Keratinocyte (primary cell): ENCODE measurements around the gene CCDC150. TPM values are rescaled to one million over a fixed set of nuclear protein-coding genes. Genes with fewer than 3 reads are reported as not detected.

Experiments
- DNase-seq: peaks from one replicate; pipeline ENCODE4 v3.0.0-alpha.2; 2011; ENCODE audit warnings: low read depth, missing footprints, low spot score
- FAIRE-seq: peaks from 2 replicates; lab custom pipeline; 2011; peaks lifted over from hg19 to GRCh38; lab: Jason Lieb, UNC
- H2AFZ ChIP-seq: 2 replicates; pipeline ENCODE4 v1.6.0; 2012; ENCODE audit warnings: low read length, control low read depth, inconsistent platforms; ENCODE audit not compliant: control insufficient read depth
- H3K27ac ChIP-seq: 2 replicates; pipeline ENCODE4 v1.5.1; 2011; ENCODE audit warnings: low read length; ENCODE audit not compliant: control insufficient read depth, insufficient read depth
- H3K27me3 ChIP-seq: 3 replicates; pipeline ENCODE4 v1.6.0; 2011; ENCODE audit warnings: low read length; ENCODE audit not compliant: control insufficient read depth, insufficient read depth; ENCODE audit errors: extremely low read depth
- H3K36me3 ChIP-seq, 2 experiments: 2 replicates in 1 of 2; 3 replicates in 1 of 2; pipeline ENCODE4 v1.5.1; 2011; ENCODE audit warnings: low read length in 2 of 2, mild to moderate bottlenecking in 1 of 2; ENCODE audit not compliant: control insufficient read depth in 2 of 2, insufficient read depth in 2 of 2; ENCODE audit errors: extremely low read depth in 1 of 2
- H3K4me1 ChIP-seq: 3 replicates; pipeline ENCODE4 v1.5.1; 2011; ENCODE audit warnings: low read length; ENCODE audit not compliant: control insufficient read depth, insufficient read depth; ENCODE audit errors: extremely low read depth
- H3K4me2 ChIP-seq: 3 replicates; pipeline ENCODE4 v1.6.0; 2011; ENCODE audit warnings: low read depth, low read length; ENCODE audit not compliant: control insufficient read depth, insufficient read depth; ENCODE audit errors: extremely low read depth
- H3K4me3 ChIP-seq, 3 experiments: fragments of 200-600 bp in 1 of 3; sonication (generic) in 1 of 3; 2 replicates in 2 of 3; 3 replicates in 1 of 3; pipeline ENCODE4 v1.5.1; 2011 to 2016; ENCODE audit warnings: low read length in 3 of 3, mild to moderate bottlenecking in 3 of 3, control low read depth in 2 of 3, inconsistent platforms in 1 of 3, low read depth in 1 of 3, mixed read lengths in 1 of 3, mixed run types in 1 of 3, moderate library complexity in 1 of 3; ENCODE audit not compliant: control insufficient read depth in 2 of 3, insufficient read depth in 2 of 3; ENCODE audit errors: extremely low read depth in 1 of 3
- H3K79me2 ChIP-seq: 2 replicates; pipeline ENCODE4 v1.6.0; 2012; ENCODE audit warnings: low read length; ENCODE audit not compliant: control insufficient read depth, insufficient read depth
- H3K9ac ChIP-seq: 3 replicates; pipeline ENCODE4 v1.6.0; 2011; ENCODE audit warnings: low read length; ENCODE audit not compliant: control insufficient read depth, insufficient read depth; ENCODE audit errors: extremely low read depth
- H3K9me1 ChIP-seq: 3 replicates; pipeline ENCODE4 v1.6.0; 2011; ENCODE audit warnings: low read length; ENCODE audit not compliant: control insufficient read depth, insufficient read depth; ENCODE audit errors: extremely low read depth
- H3K9me3 ChIP-seq: 2 replicates; pipeline ENCODE4 v1.5.1; 2012; ENCODE audit warnings: low read depth, low read length; ENCODE audit not compliant: control insufficient read depth
- H4K20me1 ChIP-seq: 3 replicates; pipeline ENCODE4 v1.6.0; 2011; ENCODE audit warnings: low read length; ENCODE audit not compliant: control insufficient read depth, insufficient read depth; ENCODE audit errors: extremely low read depth
- EZH2 ChIP-seq: IDR thresholded peaks from one replicate; pipeline ENCODE4 v1.6.1; 2012; ENCODE audit warnings: inconsistent platforms, mild to moderate bottlenecking, low read length, moderate library complexity
- dilution Hi-C: fragments of 300-500 bp; cut with MboI; formaldehyde crosslinking; loops from one replicate; pipeline ENCODE4 v1.7.0; 2020; ENCODE audit warnings: low sequenced_read_pairs; ENCODE audit not compliant: extremely low pct_ligation_motif_present
- polyA plus RNA-seq, 5 experiments: library from polyadenylated mRNA; depleted of rRNA in 3 of 5; stranded (reverse) in 3 of 5; stranded (forward) in 1 of 5; unstranded in 1 of 5; fragments of >200 nt; gene quantifications; 1 replicate in 1 of 5; 2 replicates in 3 of 5; 3 replicates in 1 of 5; pipeline versions ENCODE4 v1.2.1 to v1.2.3, GENCODE V29; 2011 to 2012; ENCODE audit warnings: missing spikeins in 2 of 5, low read depth in 1 of 5, low replicate concordance in 1 of 5
- TF ChIP-seq, protein P1 (sequence below), 3 experiments: IDR thresholded peaks in 1 of 3; conservative IDR thresholded peaks in 1 of 3; optimal IDR thresholded peaks in 1 of 3; 2 replicates in 2 of 3; 3 replicates in 1 of 3; pipeline versions ENCODE3 to v1.5.1; 2011; ENCODE audit warnings: low read length in 3 of 3, mild to moderate bottlenecking in 3 of 3, moderate library complexity in 2 of 3, control low read depth in 1 of 3, inconsistent platforms in 1 of 3; ENCODE audit not compliant: insufficient read depth in 2 of 3; ENCODE audit errors: extremely low read depth in 1 of 3

The CCDC150 gene
- polyA plus RNA-seq, 1 donor (not counting 4 experiments of a cell fraction or from before 2014, with no cell fraction given) = 5.0 TPM

DNA sequence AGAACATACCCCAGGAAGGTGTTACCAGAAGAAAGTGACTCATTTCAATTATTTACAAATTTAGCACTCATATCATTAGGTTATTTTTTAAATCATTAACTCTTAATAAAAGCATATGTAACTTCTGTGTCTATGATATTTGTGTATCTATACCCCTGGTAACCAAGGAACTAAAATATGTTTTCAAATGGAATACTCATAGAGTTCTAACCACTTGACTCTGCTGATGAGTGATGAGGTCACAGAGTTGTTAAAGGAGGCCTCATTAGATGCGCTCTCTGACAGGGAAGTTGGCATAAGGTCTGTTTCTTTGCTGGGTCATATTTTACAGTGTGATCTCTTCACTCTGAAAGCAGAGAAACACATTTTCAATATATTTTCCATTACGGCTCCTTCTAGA lies 73.4 kb downstream of the CCDC150 start:
- no peaks in the 10 kb centered on the region for H3K9me1 ChIP-seq
- dilution Hi-C loops = no loop called here

DNA sequence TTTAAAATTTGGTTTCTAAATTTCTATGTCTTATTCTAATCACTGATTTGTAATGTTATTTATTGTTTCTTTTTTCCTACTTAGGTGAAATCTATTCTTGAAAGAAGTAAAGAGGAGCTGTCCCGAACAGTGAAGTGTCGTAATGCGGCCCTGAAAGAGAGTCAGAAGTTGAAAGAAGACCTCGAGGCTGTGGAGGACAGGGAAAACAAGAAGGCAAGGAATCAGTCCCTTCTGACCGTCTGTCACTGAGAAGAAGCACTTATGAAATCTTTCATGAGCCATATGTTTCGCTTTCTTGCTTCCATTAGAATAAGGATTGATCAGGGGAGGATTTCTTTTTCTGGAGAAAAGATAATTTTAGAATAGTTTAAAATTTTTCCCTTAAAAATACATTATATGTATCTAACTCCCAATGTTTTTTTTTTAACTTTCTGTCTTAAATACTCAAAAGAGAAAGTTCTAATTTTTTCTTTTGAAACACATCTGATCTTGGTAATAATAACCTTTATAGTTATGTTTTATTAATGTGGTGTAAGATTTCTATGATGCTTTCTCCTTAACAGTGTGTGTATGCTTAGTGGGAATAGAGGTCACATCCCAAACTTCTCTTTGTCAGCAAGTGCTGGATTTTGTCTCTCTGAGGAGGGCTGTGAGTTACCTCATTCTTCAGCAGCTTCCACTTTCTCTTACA lies 79.0 kb downstream of the CCDC150 start:
- dilution Hi-C loops = no loop called here
- FAIRE-seq = no peak

More for the DNA sequence above, 73.4 kb downstream of the CCDC150 start:
- Histone ChIP-seq H3K4me1 (no peaks in the 10 kb centered on the region), H2AFZ (no peak overlapping the region), H3K36me3 (no peaks in the 10 kb centered on the region), H3K79me2 (no peaks in the 10 kb centered on the region), H3K9ac (no peak overlapping the region), H3K27me3 (no peaks in the 10 kb centered on the region), H3K9me3 (no peaks in the 10 kb centered on the region), H3K4me3 (no peak overlapping the region), H4K20me1 (no peaks in the 10 kb centered on the region), H3K4me2 (no peak overlapping the region), H3K27ac (no peak overlapping the region)
- FAIRE-seq = no peak
- DNase-seq = no peak
- TF ChIP-seq, protein P1, sequence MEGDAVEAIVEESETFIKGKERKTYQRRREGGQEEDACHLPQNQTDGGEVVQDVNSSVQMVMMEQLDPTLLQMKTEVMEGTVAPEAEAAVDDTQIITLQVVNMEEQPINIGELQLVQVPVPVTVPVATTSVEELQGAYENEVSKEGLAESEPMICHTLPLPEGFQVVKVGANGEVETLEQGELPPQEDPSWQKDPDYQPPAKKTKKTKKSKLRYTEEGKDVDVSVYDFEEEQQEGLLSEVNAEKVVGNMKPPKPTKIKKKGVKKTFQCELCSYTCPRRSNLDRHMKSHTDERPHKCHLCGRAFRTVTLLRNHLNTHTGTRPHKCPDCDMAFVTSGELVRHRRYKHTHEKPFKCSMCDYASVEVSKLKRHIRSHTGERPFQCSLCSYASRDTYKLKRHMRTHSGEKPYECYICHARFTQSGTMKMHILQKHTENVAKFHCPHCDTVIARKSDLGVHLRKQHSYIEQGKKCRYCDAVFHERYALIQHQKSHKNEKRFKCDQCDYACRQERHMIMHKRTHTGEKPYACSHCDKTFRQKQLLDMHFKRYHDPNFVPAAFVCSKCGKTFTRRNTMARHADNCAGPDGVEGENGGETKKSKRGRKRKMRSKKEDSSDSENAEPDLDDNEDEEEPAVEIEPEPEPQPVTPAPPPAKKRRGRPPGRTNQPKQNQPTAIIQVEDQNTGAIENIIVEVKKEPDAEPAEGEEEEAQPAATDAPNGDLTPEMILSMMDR (optimal IDR thresholded peaks at IDR 0.05 in 1 of 3, IDR thresholded peaks at IDR 0.05 in 1 of 3, conservative IDR thresholded peaks at IDR 0.05 in 1 of 3; ENCODE audit: extremely low read depth in 1 of 3, insufficient read depth in 2 of 3, low read length in 3 of 3) = no peak
- TF ChIP-seq EZH2 = no peak

More for the DNA sequence above, 79.0 kb downstream of the CCDC150 start:
- Histone ChIP-seq H2AFZ (no peak overlapping the region), H3K9ac (no peak overlapping the region), H3K9me1 (no peaks in the 10 kb centered on the region), H3K9me3 (no peaks in the 10 kb centered on the region), H4K20me1 (no peaks in the 10 kb centered on the region), H3K4me3 (no peak overlapping the region), H3K36me3 (no peaks in the 10 kb centered on the region), H3K4me1 (no peaks in the 10 kb centered on the region), H3K4me2 (no peak overlapping the region), H3K79me2 (no peaks in the 10 kb centered on the region), H3K27me3 (no peaks in the 10 kb centered on the region), H3K27ac (no peak overlapping the region)
- DNase-seq = no peak
- TF ChIP-seq, protein P1 (optimal IDR thresholded peaks at IDR 0.05 in 1 of 3, IDR thresholded peaks at IDR 0.05 in 1 of 3, conservative IDR thresholded peaks at IDR 0.05 in 1 of 3; ENCODE audit: extremely low read depth in 1 of 3, insufficient read depth in 2 of 3, low read length in 3 of 3) = no peak
- TF ChIP-seq EZH2 = no peak
